ENCODE results near the gene NAA11.
A peak's percentile ranks its signal among the peaks of the same experiment; 100 is the strongest.

Gene NAA11

GRCh38 chr4:79325864-79326328 is at the start of gene NAA11:
Gene NAA11, minus strand, starts transcription at chr4:79326061. Its CDS starts 184 bp downstream, at chr4:79325877.
- DNase-seq = no peak

- no peak for DNase-seq
These were observed 44.2 kb upstream of the NAA11 start for GRCh38 chr4:79370026-79370425.

GRCh38 chr4:79367096-79367495 is 41.2 kb upstream of the NAA11 start:
- no peak for DNase-seq

GRCh38 chr4:79366422-79366821 is 40.6 kb upstream of the NAA11 start:
- DNase-seq = no peak

- no peak for DNase-seq
These were observed 38.2 kb upstream of the NAA11 start for GRCh38 chr4:79364061-79364460.

GRCh38 chr4:79362626-79363025 is 36.8 kb upstream of the NAA11 start:
- DNase-seq = no peak

- no peak for DNase-seq
These were observed 34.1 kb upstream of the NAA11 start for GRCh38 chr4:79360006-79360405.

- no peak for DNase-seq
These were observed 32.6 kb upstream of the NAA11 start for GRCh38 chr4:79358438-79358837.

GRCh38 chr4:79357365-79357764 is 31.5 kb upstream of the NAA11 start:
- DNase-seq = no peak

GRCh38 chr4:79353075-79353474 is 27.2 kb upstream of the NAA11 start:
- DNase-seq = no peak

- no peak for DNase-seq
These were observed 22.5 kb upstream of the NAA11 start for GRCh38 chr4:79348405-79348804.

- no peak for DNase-seq
These were observed 16.2 kb upstream of the NAA11 start for GRCh38 chr4:79341893-79342653.

GRCh38 chr4:79340568-79340967 is 14.7 kb upstream of the NAA11 start:
- no peak for DNase-seq

GRCh38 chr4:79338148-79338547 is 12.3 kb upstream of the NAA11 start:
- no peak for DNase-seq

- DNase-seq = peak; percentile 4
These were observed 8.9 kb upstream of the NAA11 start for GRCh38 chr4:79334783-79335182.

GRCh38 chr4:79334341-79334740 is 8.5 kb upstream of the NAA11 start:
- no peak for DNase-seq

GRCh38 chr4:79331126-79331876 is 5.4 kb upstream of the NAA11 start:
- peak; percentile 25 for DNase-seq

GRCh38 chr4:79330720-79331119 is 4.9 kb upstream of the NAA11 start:
- no peak for DNase-seq

- no peak for DNase-seq
These were observed 425 bp downstream of the NAA11 start for GRCh38 chr4:79325436-79325835.

- DNase-seq = no peak
These were observed 5.9 kb downstream of the NAA11 start for GRCh38 chr4:79319975-79320374.

- DNase-seq = no peak
These were observed 8.2 kb downstream of the NAA11 start for GRCh38 chr4:79317711-79318110.

- DNase-seq = no peak
These were observed 10.0 kb downstream of the NAA11 start for GRCh38 chr4:79315891-79316290.

GRCh38 chr4:79311279-79311678 is 14.6 kb downstream of the NAA11 start:
- DNase-seq = no peak

- DNase-seq = no peak
These were observed 16.9 kb downstream of the NAA11 start for GRCh38 chr4:79308971-79309370.

All from GDM1 (cell line).